IMR-90 (cell line): ENCODE data around the gene DAPK1. TPM values are rescaled to one million over a fixed set of nuclear protein-coding genes. Genes with fewer than 3 reads are reported as not detected.

Experiments used
- ATAC-seq: fragments of 200-7000 bp; cut with Tn5 transposase; 2 replicates; pipeline ENCODE4 v1.9.1; 2020; ENCODE audit warnings: low read depth, mild to moderate bottlenecking, moderate library complexity
- BruUV-seq: library from RNA; stranded (reverse); fragments of 400-500 nt; replicated peaks from 2 replicates; lab custom pipeline; 2021; lab: Mats Ljungman, UMichigan
- CTCF ChIA-PET: fragments of 300-600 bp; formaldehyde crosslinking; extraction: SDS; loops from one replicate; lab custom pipeline; 2021; ENCODE audit warnings: antibody characterized with exemption; lab: Yijun Ruan, JAX
- POLR2A ChIA-PET: fragments of 300-600 bp; sonication (Branson Sonifier 250); formaldehyde crosslinking; loops from one replicate; lab custom pipeline; 2022; ENCODE audit warnings: antibody characterized with exemption; ENCODE audit not compliant: unreplicated experiment; lab: Charles Lee
- DNase-seq: peaks from one replicate; pipeline ENCODE4 v3.0.0; 2013
- H2AFZ ChIP-seq: replicated peaks from 2 replicates; pipeline ENCODE3; 2013; ENCODE audit warnings: low read length, mild to moderate bottlenecking; ENCODE audit not compliant: poor library complexity
- H2AK5ac ChIP-seq: 2 replicates; pipeline ENCODE4 v1.6.1; 2013; ENCODE audit warnings: low read depth, low read length, inconsistent platforms
- H2AK9ac ChIP-seq: replicated peaks from 2 replicates; pipeline ENCODE3; 2013; ENCODE audit warnings: mild to moderate bottlenecking, low read depth, low read length, moderate library complexity; ENCODE audit not compliant: poor library complexity
- H2BK120ac ChIP-seq: 2 replicates; pipeline ENCODE4 v1.6.1; 2013; ENCODE audit warnings: low read depth, low read length, inconsistent platforms
- H2BK15ac ChIP-seq: 3 replicates; pipeline ENCODE4 v1.6.1; 2013; ENCODE audit warnings: low read depth, low read length, inconsistent platforms
- H2BK20ac ChIP-seq: 2 replicates; pipeline ENCODE4 v1.6.1; 2013; ENCODE audit warnings: low read depth, mild to moderate bottlenecking, inconsistent platforms, low read length, moderate library complexity
- H2BK5ac ChIP-seq: 2 replicates; pipeline ENCODE4 v1.6.1; 2013; ENCODE audit warnings: mild to moderate bottlenecking, low read depth, low read length, inconsistent platforms; ENCODE audit not compliant: poor library complexity, severe bottlenecking
- H3K14ac ChIP-seq: replicated peaks from 2 replicates; pipeline ENCODE4 v1.6.1; 2013; ENCODE audit warnings: low read depth, low read length, inconsistent platforms
- H3K18ac ChIP-seq: 2 replicates; pipeline ENCODE4 v1.6.1; 2013; ENCODE audit warnings: low read depth, low read length, control low read depth
- H3K23ac ChIP-seq: 2 replicates; pipeline ENCODE4 v1.6.1; 2013; ENCODE audit warnings: low read depth, low read length, inconsistent platforms
- H3K27ac ChIP-seq: 2 replicates; pipeline ENCODE4 v1.5.1; 2013; ENCODE audit warnings: mild to moderate bottlenecking, control low read depth, low read length; ENCODE audit not compliant: insufficient read depth
- H3K27me3 ChIP-seq: 2 replicates; pipeline ENCODE4 v1.6.1; 2013; ENCODE audit warnings: low read length; ENCODE audit not compliant: control insufficient read depth, insufficient read depth
- H3K36me3 ChIP-seq: 2 replicates; pipeline ENCODE4 v1.6.1; 2013; ENCODE audit warnings: low read length, mixed read lengths; ENCODE audit not compliant: control insufficient read depth, insufficient read depth
- H3K4ac ChIP-seq: 2 replicates; pipeline ENCODE4 v1.6.1; 2013; ENCODE audit warnings: low read depth, low read length, inconsistent platforms
- H3K4me1 ChIP-seq: 2 replicates; pipeline ENCODE4 v1.6.1; 2013; ENCODE audit warnings: low read length, mixed read lengths; ENCODE audit not compliant: control insufficient read depth, insufficient read depth
- H3K4me2 ChIP-seq: 2 replicates; pipeline ENCODE4 v1.6.1; 2013; ENCODE audit warnings: low read depth, mild to moderate bottlenecking, control low read depth, low read length, moderate library complexity
- H3K4me3 ChIP-seq: 2 replicates; pipeline ENCODE4 v1.5.1; 2013; ENCODE audit warnings: low read depth, mild to moderate bottlenecking, control low read depth, low read length, moderate library complexity; ENCODE audit not compliant: insufficient read depth
- H3K56ac ChIP-seq: 2 replicates; pipeline ENCODE4 v1.6.1; 2013; ENCODE audit warnings: low read length, inconsistent platforms; ENCODE audit not compliant: insufficient read depth; ENCODE audit errors: extremely low read depth
- H3K79me1 ChIP-seq, 2 experiments: 2 replicates each; pipeline ENCODE4 v1.6.1; 2013; ENCODE audit warnings: low read length in 2 of 2, inconsistent platforms in 1 of 2, low read depth in 1 of 2
- H3K9ac ChIP-seq: 2 replicates; pipeline ENCODE4 v1.6.1; 2013; ENCODE audit warnings: low read depth, low read length, control low read depth
- H3K9me1 ChIP-seq: 2 replicates; pipeline ENCODE4 v1.6.1; 2013; ENCODE audit warnings: low read length, inconsistent platforms; ENCODE audit not compliant: insufficient read depth
- H3K9me3 ChIP-seq: 2 replicates; pipeline ENCODE4 v1.6.1; 2013; ENCODE audit warnings: low read length; ENCODE audit not compliant: control insufficient read depth, insufficient read depth
- H4K20me1 ChIP-seq: 2 replicates; pipeline ENCODE4 v1.6.1; 2013; ENCODE audit warnings: low read length, inconsistent platforms; ENCODE audit not compliant: insufficient read depth
- H4K5ac ChIP-seq: 2 replicates; pipeline ENCODE4 v1.6.1; 2013; ENCODE audit warnings: mild to moderate bottlenecking, low read depth, low read length, control low read depth
- H4K8ac ChIP-seq, 2 experiments: 2 replicates each; pipeline ENCODE4 v1.6.1; 2013; ENCODE audit warnings: low read depth in 2 of 2, low read length in 2 of 2, control low read depth in 1 of 2, inconsistent platforms in 1 of 2
- H4K91ac ChIP-seq: 2 replicates; pipeline ENCODE4 v1.6.1; 2013; ENCODE audit warnings: low read depth, low read length, inconsistent platforms; ENCODE audit not compliant: insufficient read depth
- CTCF ChIP-seq: conservative IDR thresholded peaks from 2 replicates; pipeline ENCODE4 v1.5.1; 2012; ENCODE audit warnings: mild to moderate bottlenecking, low read depth, low read length, improper control_type of control experiment
- POLR2A ChIP-seq: IDR thresholded peaks from 2 replicates; pipeline ENCODE4 v1.6.1; 2012; ENCODE audit warnings: mild to moderate bottlenecking, low read depth, low read length
- WGBS, 2 experiments: methylation state at CpG; one replicate each; pipeline versions ENCODE4 v1.1.5 to v1.1.7; 2013; ENCODE audit warnings: missing lambda C conversion rate in 2 of 2; ENCODE audit not compliant: insufficient read length in 1 of 2; ENCODE audit errors: extremely low coverage in 2 of 2; 5-methylcytosine and 5-hydroxymethylcytosine counted together
- dilution Hi-C: fragments of 300-500 bp; cut with HindIII; formaldehyde crosslinking; loops from one replicate; pipeline ENCODE4 v1.14.3; 2018; ENCODE audit warnings: low sequenced_read_pairs; ENCODE audit not compliant: unreplicated experiment
- in situ Hi-C: fragments of 300-500 bp; cut with MboI; formaldehyde crosslinking; loops from 3 replicates; pipeline ENCODE4 v1.14.3; 2019; ENCODE audit warnings: low sequenced_read_pairs, inconsistent platforms, mixed read lengths
- intact Hi-C: fragments of 100-400 bp; cut with micrococcal nuclease; formaldehyde crosslinking; loops from 2 replicates; pipeline ENCODE4 v1.10.0; 2022
- polyA plus RNA-seq, 3 experiments: library from polyadenylated mRNA; depleted of rRNA; stranded (reverse); fragments of >200 nt; gene quantifications; 2 replicates each; pipeline ENCODE4 v1.2.3, GENCODE V29; 2012; ENCODE audit warnings: low replicate concordance in 1 of 3
- total RNA-seq: library from RNA; depleted of rRNA; stranded (reverse); fragments of >200 nt; gene quantifications from 2 replicates; pipeline ENCODE4 v1.2.3, GENCODE V29; 2012
- TF ChIP-seq, protein P1 (sequence below): fragments of 150-350 bp; IDR thresholded peaks from 2 replicates; pipeline ENCODE4 v1.6.1; 2017; ENCODE audit warnings: mild to moderate bottlenecking, antibody characterized with exemption, low read length, low read depth

Gene DAPK1
- total and polyA plus RNA-seq, 2 of the 4 experiments (the other 2 are of a cell fraction), result under 0.01 to 0.03 TPM

- H3K9ac ChIP-seq, result no peak overlapping the region
- H2AK9ac ChIP-seq, result no peak overlapping the region
- no TSS peak for BruUV-seq
- WGBS, 2 experiments, result 75% methylated on average over 4 of the region's 8 CpGs; no CpG with 5 or more reads in 1 of the 2 experiments
- no peaks in the 10 kb centered on the region for H3K79me1 ChIP-seq
- H3K27me3 ChIP-seq, result peaks cover 10% of the 10 kb centered on the region; the same call in 1 of the 2 replicates
- no peaks in the 10 kb centered on the region for H3K4me1 ChIP-seq
- in situ Hi-C loops (loop anchor here (10.0 kb wide), 1 partner anchor 1253 kb away; no protein-coding TSS in a partner anchor), intact Hi-C loops (no loop called here), dilution Hi-C loops (loop anchor here (10.0 kb wide), 1 partner anchor 333 kb away; no protein-coding TSS in a partner anchor)
- H2BK120ac ChIP-seq, result no peak overlapping the region
- no peak overlapping the region for H2BK5ac ChIP-seq
- no peak overlapping the region for H4K91ac ChIP-seq
- no peak overlapping the region for H2AK5ac ChIP-seq
- H3K9me1 ChIP-seq, result no peaks in the 10 kb centered on the region
- H3K4me2 ChIP-seq, result no peak overlapping the region
- H3K36me3 ChIP-seq, result no peaks in the 10 kb centered on the region
- DNase-seq (no peak), ATAC-seq (no peak)
- no peak overlapping the region for H3K23ac ChIP-seq
- TF ChIP-seq CTCF (no peak), POLR2A (no peak)
- TF ChIP-seq, protein P1, sequence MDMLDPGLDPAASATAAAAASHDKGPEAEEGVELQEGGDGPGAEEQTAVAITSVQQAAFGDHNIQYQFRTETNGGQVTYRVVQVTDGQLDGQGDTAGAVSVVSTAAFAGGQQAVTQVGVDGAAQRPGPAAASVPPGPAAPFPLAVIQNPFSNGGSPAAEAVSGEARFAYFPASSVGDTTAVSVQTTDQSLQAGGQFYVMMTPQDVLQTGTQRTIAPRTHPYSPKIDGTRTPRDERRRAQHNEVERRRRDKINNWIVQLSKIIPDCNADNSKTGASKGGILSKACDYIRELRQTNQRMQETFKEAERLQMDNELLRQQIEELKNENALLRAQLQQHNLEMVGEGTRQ, result no peak
- H2AFZ ChIP-seq, result no peak overlapping the region
- H3K9me3 ChIP-seq, result peaks cover 8% of the 10 kb centered on the region
- no peak overlapping the region for H3K4ac ChIP-seq
- no peak overlapping the region for H3K4me3 ChIP-seq
- H4K8ac ChIP-seq, result no peak overlapping the region
- H4K20me1 ChIP-seq, result no peaks in the 10 kb centered on the region
- no peak overlapping the region for H2BK15ac ChIP-seq
- H3K14ac ChIP-seq, result no peak overlapping the region
- no peak overlapping the region for H2BK20ac ChIP-seq
- H3K56ac ChIP-seq, result no peak overlapping the region
- no peak overlapping the region for H4K5ac ChIP-seq
- no peak overlapping the region for H3K27ac ChIP-seq
- POLR2A ChIA-PET, result no interaction called here
- CTCF ChIA-PET, result no interaction called here
- H3K18ac ChIP-seq, result no peak overlapping the region
These were observed 170.6 kb downstream of the DAPK1 start for GRCh38 chr9:87668222-87668621.
